GM21619 (cell line): ENCODE data around the gene RSAD1.
"Not testable (repeated sequence)": the region's sequence is repeated elsewhere in the genome, so short reads cannot be mapped to it uniquely, and the experiment has no call there.

ENCODE experiments used
- ATAC-seq: cut with Tn5 transposase; IDR thresholded peaks from one replicate; pipeline ENCODE4 v1.9.1; 2021; ENCODE audit not compliant: unreplicated experiment

The RSAD1 gene

GRCh38 chr17:50471009-50471905, 7.4 kb upstream of the RSAD1 start:
- no peak for ATAC-seq

GRCh38 chr17:50472286-50472685, 6.4 kb upstream of the RSAD1 start:
- no peak for ATAC-seq

GRCh38 chr17:50472761-50473161, 5.9 kb upstream of the RSAD1 start:
- not testable (repeated sequence) for ATAC-seq

- no peak for ATAC-seq
These were observed 4.8 kb upstream of the RSAD1 start for GRCh38 chr17:50473901-50474300.

- ATAC-seq, result no peak
These were observed 4.1 kb upstream of the RSAD1 start for GRCh38 chr17:50474523-50474922.

GRCh38 chr17:50475362-50475761, 3.3 kb upstream of the RSAD1 start:
- ATAC-seq, result no peak

GRCh38 chr17:50475775-50476544, 2.7 kb upstream of the RSAD1 start:
- not testable (repeated sequence) for ATAC-seq

GRCh38 chr17:50476545-50477315, 1.9 kb upstream of the RSAD1 start:
- ATAC-seq, result no peak

GRCh38 chr17:50477976-50478375, 684 bp upstream of the RSAD1 start:
- no peak for ATAC-seq

- ATAC-seq, result no peak
These were observed 972 bp downstream of the RSAD1 start for GRCh38 chr17:50479522-50480141.

- no peak for ATAC-seq
These were observed 1.6 kb downstream of the RSAD1 start for GRCh38 chr17:50480142-50480764.

- ATAC-seq, result no peak
These were observed 2.3 kb downstream of the RSAD1 start for GRCh38 chr17:50480854-50481490.

GRCh38 chr17:50481648-50482047, 3.0 kb downstream of the RSAD1 start:
- ATAC-seq, result no peak

GRCh38 chr17:50482110-50482509, 3.5 kb downstream of the RSAD1 start:
- ATAC-seq, result no peak

- ATAC-seq, result peak; percentile 37
These were observed 3.9 kb downstream of the RSAD1 start for GRCh38 chr17:50482516-50482915.

- no peak for ATAC-seq
These were observed 4.6 kb downstream of the RSAD1 start for GRCh38 chr17:50483266-50483665.

- ATAC-seq, result no peak
These were observed 5.9 kb downstream of the RSAD1 start for GRCh38 chr17:50484386-50485155.

GRCh38 chr17:50487213-50488096, 8.8 kb downstream of the RSAD1 start:
- no peak for ATAC-seq
